GM20000 (cell line): ENCODE data around the gene VKORC1L1.
"Not testable (repeated sequence)": the region's sequence is repeated elsewhere in the genome, so short reads cannot be mapped to it uniquely, and the experiment has no call there.

Source experiments
- DNase-seq: peaks from one replicate; pipeline ENCODE4 v3.0.0; 2012; ENCODE audit warnings: low spot score
- TF ChIP-seq, protein P1 (sequence below): IDR thresholded peaks from 2 replicates; pipeline ENCODE4 v1.5.1; 2012; ENCODE audit warnings: mild to moderate bottlenecking, control low read depth; ENCODE audit errors: extremely low read depth, missing control alignments

Gene VKORC1L1

DNA sequence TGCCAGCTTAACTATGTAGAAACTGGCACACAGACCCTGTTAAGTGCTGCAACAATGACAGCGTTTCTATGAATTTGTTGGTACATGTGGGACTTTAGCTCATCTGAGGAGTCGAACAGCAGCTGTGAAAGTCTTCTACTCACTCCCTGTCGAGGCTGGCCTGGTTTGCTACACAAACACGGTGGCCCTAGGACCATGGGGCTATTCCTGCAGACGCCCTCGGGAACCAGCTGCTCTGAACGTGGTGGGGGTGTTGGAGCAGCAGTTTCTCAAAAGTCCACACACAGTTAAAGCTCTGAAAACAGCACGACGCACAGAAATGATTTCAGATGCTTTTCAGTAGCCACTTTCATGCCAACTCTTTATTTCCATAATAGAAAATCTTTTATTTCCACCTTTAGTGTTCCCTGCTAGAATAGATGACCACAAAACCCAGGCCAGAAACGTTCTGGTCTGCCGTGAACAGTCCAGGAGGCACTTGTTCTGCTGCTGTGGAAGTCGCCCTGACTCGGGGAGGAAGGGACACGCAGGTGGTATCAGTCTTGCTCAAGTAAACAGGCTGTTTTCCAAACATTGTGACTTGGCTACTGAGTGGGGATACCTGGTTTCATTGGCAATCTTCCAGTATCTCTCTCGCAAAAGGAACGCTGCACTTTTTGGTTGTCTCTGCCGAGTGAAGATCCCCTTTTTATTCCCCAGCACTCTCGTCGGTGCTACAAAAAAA, 87.6 kb downstream of the VKORC1L1 start:
- TF ChIP-seq, protein P1, sequence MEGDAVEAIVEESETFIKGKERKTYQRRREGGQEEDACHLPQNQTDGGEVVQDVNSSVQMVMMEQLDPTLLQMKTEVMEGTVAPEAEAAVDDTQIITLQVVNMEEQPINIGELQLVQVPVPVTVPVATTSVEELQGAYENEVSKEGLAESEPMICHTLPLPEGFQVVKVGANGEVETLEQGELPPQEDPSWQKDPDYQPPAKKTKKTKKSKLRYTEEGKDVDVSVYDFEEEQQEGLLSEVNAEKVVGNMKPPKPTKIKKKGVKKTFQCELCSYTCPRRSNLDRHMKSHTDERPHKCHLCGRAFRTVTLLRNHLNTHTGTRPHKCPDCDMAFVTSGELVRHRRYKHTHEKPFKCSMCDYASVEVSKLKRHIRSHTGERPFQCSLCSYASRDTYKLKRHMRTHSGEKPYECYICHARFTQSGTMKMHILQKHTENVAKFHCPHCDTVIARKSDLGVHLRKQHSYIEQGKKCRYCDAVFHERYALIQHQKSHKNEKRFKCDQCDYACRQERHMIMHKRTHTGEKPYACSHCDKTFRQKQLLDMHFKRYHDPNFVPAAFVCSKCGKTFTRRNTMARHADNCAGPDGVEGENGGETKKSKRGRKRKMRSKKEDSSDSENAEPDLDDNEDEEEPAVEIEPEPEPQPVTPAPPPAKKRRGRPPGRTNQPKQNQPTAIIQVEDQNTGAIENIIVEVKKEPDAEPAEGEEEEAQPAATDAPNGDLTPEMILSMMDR, result no peak

DNA sequence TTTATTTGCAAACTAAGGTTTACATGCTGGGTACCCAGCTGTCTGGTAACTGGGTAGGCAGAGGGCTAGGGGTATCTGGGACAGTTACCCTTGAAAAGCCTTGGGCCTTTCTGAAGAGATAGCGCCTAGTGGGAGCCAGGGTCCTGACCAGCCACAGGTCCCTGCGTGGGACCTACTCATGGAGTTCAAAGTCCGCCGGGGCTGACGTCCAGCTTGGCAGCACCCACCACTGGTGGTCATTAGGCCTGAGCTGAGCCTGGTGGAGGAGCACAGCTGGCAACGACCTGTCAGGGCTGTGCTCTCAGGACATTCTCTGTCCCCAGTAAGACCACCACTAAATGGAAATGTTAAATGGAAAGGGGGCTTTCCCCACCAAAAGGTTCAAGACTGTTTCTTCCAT, 89.2 kb downstream of the VKORC1L1 start:
- DNase-seq, result no peak
- TF ChIP-seq, protein P1, result no peak

More for the DNA sequence above, 87.6 kb downstream of the VKORC1L1 start:
- DNase-seq, result no peak

DNA sequence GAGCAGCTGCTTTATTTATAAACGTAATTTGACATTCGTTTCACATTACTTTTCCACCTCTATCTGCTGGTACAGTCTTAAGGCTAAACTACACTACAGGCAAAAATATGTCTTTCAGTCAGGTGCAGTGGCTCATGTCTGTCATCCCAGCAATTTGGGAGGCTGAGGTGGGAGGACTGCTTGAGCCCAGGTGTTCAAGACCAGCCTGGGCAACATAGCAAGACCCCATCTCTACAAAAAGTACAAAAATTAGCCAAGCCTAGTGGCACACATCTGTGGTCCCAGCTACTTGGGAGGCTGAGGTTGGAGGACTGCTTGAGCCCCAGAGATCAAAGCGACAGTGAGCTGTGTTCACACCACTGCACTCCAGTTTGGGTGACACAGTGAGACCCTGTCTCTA, 91.8 kb downstream of the VKORC1L1 start:
- DNase-seq, result not testable (repeated sequence)

DNA sequence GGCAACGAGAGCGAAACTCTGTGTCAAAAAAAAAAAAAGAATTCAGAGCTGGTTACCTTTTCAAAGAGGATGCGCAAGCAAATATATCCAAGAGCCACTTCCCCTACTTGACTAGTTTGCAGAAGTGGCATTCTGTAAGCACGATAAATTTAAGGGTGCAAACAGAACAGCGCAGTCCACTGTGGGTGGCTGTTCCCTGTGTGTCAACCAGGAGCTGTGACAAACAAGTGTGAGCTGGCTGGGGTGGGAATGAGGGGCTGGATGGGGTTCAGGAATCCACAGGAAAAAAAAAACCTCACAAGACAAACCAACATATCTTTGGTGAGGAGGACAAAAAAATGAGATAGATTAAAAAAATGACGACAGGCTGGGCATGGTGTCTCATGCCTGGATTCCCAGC, 93.3 kb downstream of the VKORC1L1 start:
- TF ChIP-seq, protein P1, result no peak
- DNase-seq, result no peak

DNA sequence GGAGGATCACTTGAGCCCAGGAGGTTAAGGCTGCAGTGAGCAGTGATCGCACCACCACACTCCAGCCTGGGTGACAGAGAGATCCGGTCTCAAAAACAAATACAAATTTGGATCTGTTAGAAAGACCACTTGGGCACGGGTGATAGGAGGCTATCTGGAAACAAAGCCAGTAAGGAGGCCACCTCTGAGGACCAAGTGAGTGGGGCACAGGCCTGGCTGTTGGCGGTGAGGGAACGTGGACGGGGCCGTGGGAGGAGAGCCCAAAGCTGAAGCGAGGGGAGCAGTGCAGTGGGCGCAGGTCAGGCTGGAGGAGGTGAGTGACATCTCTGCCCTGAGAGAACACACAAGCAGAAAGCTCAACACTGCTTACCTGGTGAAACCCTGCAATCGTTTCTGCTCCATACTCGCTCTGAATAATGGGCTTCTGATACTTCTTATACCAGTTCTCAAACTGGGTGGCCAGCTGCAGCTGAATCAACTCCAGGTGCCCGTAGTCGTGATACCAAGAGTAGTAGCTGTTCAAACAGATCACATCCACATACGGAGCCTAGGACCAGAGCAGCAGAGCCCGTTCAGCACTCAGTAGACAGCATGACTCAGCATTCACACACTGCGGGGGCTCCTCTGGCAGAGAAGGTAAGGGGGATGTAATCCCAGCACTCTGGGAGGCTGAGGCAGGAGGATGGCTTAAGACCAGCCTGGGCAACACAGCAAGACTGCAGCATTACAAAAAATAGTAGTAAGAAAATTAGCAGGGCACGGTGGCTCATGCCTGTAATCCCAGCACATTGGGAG, 94.7 kb downstream of the VKORC1L1 start:
- no peak for DNase-seq
- TF ChIP-seq, protein P1, result no peak

DNA sequence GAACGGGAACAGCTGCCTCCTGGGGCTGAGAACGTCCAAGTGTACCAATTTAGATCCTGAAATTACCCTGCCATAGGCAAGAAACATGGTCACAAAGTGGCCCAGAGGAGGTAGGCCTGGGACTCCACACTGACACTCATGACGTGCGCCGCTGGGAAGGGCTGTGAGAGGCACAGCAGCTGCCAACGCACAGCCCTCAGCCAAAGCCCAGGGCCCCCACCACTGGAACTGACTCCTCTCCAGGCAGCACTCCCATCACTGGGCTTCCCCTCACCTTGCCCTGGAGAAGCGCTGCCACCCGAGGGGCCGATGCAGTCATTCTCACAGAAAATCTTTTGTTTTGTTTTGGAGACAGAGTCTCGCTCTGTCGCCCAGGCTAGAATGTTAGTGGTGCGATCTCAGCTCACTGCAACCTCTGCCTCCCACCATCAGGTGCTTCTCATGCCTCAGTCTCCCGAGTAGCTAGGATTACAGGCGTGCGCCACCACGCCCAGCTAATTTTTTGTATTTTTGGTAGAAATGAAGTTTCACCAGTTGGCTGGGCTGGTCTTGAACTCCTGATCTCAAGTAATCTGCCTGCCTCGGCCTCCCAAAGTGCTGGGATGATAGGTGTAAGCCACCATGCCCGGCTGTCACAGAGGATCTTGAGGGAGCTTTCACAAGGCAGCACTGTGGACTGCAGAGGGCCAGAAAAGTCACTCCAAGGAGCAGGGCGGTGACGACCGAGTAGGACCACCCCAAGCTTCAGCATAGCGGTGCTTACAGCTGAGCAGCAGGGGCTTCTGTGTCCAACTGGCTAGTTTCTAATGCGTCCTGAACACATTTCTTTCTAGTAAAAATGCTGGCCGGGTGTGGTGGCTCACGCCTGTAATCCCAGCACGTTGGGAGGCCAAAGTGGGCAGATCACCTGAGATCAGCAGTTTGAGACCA, 95.6 kb downstream of the VKORC1L1 start:
- TF ChIP-seq, protein P1, result no peak
- DNase-seq, result no peak

DNA sequence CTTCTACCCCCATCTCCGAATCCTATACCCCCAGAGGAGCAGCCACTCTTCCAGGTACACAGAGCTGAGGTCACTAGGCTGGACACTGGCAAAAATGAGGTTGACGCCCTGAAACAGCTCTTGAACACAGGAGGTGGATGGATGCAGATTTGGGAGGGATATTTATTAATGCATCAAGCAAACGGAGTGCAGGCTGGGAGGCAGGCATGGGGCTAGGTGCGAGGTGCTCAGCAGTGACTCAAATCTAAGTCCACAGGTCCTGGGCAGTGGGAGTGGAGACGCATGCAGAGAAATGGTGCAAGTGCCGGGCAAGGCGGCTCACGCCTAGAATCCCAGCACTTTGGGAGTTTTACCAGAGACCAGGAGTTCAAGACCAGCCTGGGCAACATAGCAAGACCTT, 98.1 kb downstream of the VKORC1L1 start:
- no peak for DNase-seq
- TF ChIP-seq, protein P1, result no peak
